ENCODE data around the gene URM1. TPM values are rescaled to one million over a fixed set of nuclear protein-coding genes. Genes with fewer than 3 reads are reported as not detected.

Gene URM1
- total and polyA plus RNA-seq, 9 donors = 48.3 to 82.2 (median 68.0) TPM

DNA sequence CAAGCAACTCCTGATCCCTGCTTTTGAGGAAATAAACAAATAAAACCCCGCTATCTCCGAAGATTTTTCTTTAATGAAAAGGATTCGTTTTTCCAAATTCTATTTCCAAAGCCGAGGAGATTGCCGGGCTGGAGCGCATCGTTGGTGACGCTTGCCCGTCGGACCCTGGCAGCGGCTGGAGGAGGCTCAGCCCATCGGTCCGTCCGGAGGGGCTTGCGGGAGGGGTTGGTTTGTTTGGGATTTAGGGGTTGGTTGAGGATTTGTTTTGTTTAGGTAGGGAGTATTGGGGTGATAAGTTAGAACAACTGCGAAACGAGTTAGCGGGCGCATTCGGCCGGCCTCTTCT is 20.8 kb downstream of the URM1 start:
- WGBS (ENCODE audit: insufficient coverage) = 69% methylated on average over 19 of the region's 21 CpGs

DNA sequence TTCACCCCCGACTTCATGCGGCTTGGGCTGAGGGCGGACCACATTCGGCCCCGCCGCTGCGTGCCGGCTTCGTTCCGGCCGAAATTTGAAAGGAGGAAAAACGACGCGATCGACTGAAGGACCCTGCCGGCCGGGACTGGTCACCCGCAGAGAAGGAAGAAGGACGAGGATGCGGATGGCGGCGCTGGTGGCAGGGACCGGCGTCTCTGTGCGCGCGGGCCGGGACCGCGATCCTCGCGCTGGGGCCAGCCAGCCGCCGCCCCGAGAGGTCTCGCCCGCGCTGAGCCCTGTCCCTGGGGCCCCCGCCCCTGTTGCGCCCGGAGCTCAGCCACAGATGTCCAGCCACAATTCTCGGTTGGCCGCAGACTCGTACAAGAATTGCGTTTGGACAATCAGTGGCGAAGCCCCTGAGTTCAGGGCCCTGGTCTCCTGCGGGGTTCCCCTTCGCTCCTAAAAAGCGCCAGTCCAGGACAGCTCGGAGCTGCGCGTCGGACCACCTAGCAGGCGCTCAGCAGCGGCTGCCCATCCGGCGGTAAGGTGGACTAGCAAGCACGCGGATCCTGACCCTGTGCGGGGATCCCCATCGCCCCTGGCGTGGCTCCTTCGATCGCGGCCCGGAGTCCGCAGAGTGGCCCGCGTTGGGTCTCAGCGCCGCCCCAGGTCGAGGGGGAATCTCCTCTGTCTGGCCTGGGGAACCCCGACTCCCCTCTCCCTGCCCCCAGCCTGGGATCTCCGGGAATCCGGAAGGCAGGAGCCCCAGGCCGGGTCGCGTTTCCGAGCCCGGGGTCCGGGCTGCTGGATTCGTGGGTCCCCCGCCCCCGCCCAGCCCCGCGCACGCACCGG is 21.3 kb downstream of the URM1 start:
- Histone ChIP-seq H3K36me3 (ENCODE audit: control insufficient read depth, insufficient read depth, low read length) (peaks cover 31% of the 10 kb centered on the region), H3K9me3 (replicated peaks; ENCODE audit: control insufficient read depth, low read depth, low read length) (no peaks in the 10 kb centered on the region), H3K4me3 (ENCODE audit: low read length) (no peak overlapping the region), H3K27ac (ENCODE audit: low read length) (no peak overlapping the region), H3K4me1 (ENCODE audit: control insufficient read depth, insufficient read depth, low read length) (peaks cover 16% of the 10 kb centered on the region), H3K27me3 (ENCODE audit: control insufficient read depth, insufficient read depth, low read length) (peaks cover 57% of the 10 kb centered on the region)
- DNase-seq = no peak
- WGBS (ENCODE audit: insufficient coverage) = 49% methylated on average over 82 of the region's 88 CpGs

More for the DNA sequence above, 20.8 kb downstream of the URM1 start:
- Histone ChIP-seq H3K4me1 (ENCODE audit: control insufficient read depth, insufficient read depth, low read length) (peaks cover 10% of the 10 kb centered on the region), H3K9me3 (replicated peaks; ENCODE audit: control insufficient read depth, low read depth, low read length) (no peaks in the 10 kb centered on the region), H3K27me3 (ENCODE audit: control insufficient read depth, insufficient read depth, low read length) (peaks cover 51% of the 10 kb centered on the region), H3K36me3 (ENCODE audit: control insufficient read depth, insufficient read depth, low read length) (peaks cover 36% of the 10 kb centered on the region), H3K4me3 (ENCODE audit: low read length) (no peak overlapping the region), H3K27ac (ENCODE audit: low read length) (no peak overlapping the region)
- DNase-seq = no peak

DNA sequence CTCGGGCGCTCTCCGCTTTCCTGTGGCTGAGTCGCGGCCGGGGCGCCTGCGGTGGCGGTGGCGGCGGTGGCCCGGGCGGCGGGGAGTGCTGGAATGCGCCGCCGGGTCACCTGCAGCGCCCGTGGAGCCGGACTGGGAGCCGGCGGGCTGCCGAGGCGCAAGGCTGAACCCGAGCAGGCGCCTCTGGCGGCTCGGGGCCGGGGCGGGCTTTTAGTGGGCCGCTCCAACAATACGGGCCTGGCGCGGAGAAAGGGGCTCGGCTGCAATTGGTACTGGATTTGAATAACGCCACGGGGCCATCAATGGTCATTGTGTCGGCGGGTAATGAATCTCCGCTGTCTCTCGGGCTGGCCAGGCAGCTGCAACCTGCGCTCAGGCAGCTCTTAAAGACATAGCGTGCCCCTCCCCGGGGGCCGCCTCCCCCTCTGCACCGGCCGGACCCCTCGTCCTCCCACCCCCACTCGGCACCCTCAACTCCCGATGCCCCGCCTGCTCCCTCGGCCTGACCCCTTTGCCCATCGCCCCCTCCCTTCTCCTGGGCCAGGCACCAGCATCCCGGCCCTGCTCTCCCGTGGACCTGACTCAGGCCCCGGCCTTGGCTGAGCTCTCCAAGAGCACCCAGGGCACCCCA is 22.1 kb downstream of the URM1 start:
- Histone ChIP-seq H3K27ac (ENCODE audit: low read length) (no peak overlapping the region), H3K36me3 (ENCODE audit: control insufficient read depth, insufficient read depth, low read length) (peaks cover 24% of the 10 kb centered on the region), H3K4me1 (ENCODE audit: control insufficient read depth, insufficient read depth, low read length) (peaks cover 20% of the 10 kb centered on the region), H3K9me3 (replicated peaks; ENCODE audit: control insufficient read depth, low read depth, low read length) (no peaks in the 10 kb centered on the region), H3K27me3 (ENCODE audit: control insufficient read depth, insufficient read depth, low read length) (peaks cover 62% of the 10 kb centered on the region), H3K4me3 (ENCODE audit: low read length) (no peak overlapping the region)
- DNase-seq = no peak
- 26% methylated on average over 56 of the region's 56 CpGs for WGBS (ENCODE audit: insufficient coverage)

- Histone ChIP-seq H3K27ac (ENCODE audit: low read length) (no peak overlapping the region), H3K4me3 (ENCODE audit: low read length) (no peak overlapping the region), H3K36me3 (ENCODE audit: control insufficient read depth, insufficient read depth, low read length) (peaks cover 17% of the 10 kb centered on the region), H3K27me3 (ENCODE audit: control insufficient read depth, insufficient read depth, low read length) (peaks cover 62% of the 10 kb centered on the region), H3K9me3 (replicated peaks; ENCODE audit: control insufficient read depth, low read depth, low read length) (no peaks in the 10 kb centered on the region), H3K4me1 (ENCODE audit: control insufficient read depth, insufficient read depth, low read length) (peaks cover 20% of the 10 kb centered on the region)
- no peak for DNase-seq
- WGBS (ENCODE audit: insufficient coverage) = 19% methylated on average over 3 of the region's 7 CpGs
These were observed 22.8 kb downstream of the URM1 start for GRCh38 chr9:128393970-128394369.

DNA sequence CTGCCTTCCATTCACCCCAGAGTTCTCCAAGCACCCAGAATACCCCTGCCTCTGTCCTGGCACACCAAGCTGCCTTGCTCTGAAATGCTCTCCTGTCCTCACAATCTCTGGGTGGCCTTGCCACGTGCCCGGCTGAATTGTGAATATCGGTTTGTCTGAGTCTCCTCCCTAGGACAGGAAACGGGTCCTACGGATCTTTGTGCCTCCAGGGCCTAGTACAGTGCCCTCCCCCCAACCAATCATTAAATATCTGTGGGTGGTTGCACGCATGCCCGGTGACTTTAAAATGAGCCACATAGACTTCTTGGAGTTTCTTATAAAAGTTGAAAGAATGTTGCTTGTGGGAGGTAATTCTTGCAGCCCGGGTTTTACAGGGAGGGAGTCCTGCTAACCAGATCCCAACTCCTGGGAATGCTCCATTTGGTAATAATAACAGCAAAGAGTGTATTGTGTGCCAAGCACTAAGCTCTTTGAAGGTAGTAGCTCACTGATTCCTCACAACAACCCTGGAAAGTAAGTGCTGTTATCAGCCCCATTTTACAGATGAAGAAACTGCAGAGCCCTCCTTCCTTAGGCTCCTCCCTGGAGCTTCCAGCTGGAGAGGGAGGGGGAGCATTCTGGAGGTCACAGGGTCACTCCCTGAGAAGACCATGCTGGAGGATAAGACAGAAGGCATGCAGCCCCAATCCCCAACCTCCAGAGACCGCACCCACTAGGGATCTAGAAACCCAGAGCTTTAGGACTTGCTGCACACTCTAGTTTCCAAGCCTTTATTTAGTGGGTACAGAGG is 23.4 kb downstream of the URM1 start:
- Histone ChIP-seq H3K9me3 (replicated peaks; ENCODE audit: control insufficient read depth, low read depth, low read length) (no peaks in the 10 kb centered on the region), H3K4me3 (ENCODE audit: low read length) (no peak overlapping the region), H3K27me3 (ENCODE audit: control insufficient read depth, insufficient read depth, low read length) (peaks cover 62% of the 10 kb centered on the region), H3K36me3 (ENCODE audit: control insufficient read depth, insufficient read depth, low read length) (peaks cover 11% of the 10 kb centered on the region), H3K27ac (ENCODE audit: low read length) (no peak overlapping the region), H3K4me1 (ENCODE audit: control insufficient read depth, insufficient read depth, low read length) (peaks cover 18% of the 10 kb centered on the region)
- no CpG with 5 or more reads among the region's 9 CpGs for WGBS (ENCODE audit: insufficient coverage)
- DNase-seq = no peak

DNA sequence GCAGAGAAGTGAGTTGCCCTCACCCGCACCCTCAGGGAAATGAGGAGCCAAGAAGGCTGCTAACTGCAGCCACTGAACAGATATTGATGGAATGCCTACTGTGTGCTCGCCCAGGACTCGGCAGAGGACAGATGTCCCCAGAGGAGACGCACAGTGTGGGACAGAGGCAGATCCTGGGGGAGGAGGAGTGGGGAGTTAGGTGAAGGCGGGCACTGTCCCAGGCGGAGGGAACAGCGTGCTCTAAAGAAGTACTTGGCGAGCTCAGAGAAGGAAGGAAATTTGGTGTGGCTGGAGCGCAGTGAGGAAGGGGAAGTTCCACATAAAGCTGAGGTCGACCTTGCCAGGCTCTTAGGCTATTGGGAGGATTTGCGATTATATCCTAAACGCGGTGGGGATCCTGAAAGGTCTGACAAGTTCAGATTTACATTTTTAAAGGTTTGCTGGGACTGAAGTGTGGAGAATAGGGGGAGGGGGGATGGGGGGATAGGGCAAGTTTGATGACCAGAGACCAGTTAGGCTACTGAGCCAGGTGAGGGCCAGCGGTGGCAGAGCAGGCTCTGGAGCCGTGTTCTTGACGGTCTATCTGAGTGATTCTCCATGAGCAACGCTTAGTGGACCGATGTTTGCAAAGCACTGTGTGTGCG is 25.9 kb downstream of the URM1 start:
- Histone ChIP-seq H3K36me3 (ENCODE audit: control insufficient read depth, insufficient read depth, low read length) (peaks cover 5% of the 10 kb centered on the region), H3K27ac (ENCODE audit: low read length) (no peak overlapping the region), H3K4me3 (ENCODE audit: low read length) (no peak overlapping the region), H3K9me3 (replicated peaks; ENCODE audit: control insufficient read depth, low read depth, low read length) (no peaks in the 10 kb centered on the region), H3K27me3 (ENCODE audit: control insufficient read depth, insufficient read depth, low read length) (peaks cover 51% of the 10 kb centered on the region), H3K4me1 (ENCODE audit: control insufficient read depth, insufficient read depth, low read length) (peaks cover 17% of the 10 kb centered on the region)
- 3% methylated on average over 16 of the region's 19 CpGs for WGBS (ENCODE audit: insufficient coverage)
- DNase-seq = no peak

- peaks cover under 1% of the 10 kb centered on the region for H3K36me3 ChIP-seq (ENCODE audit: control insufficient read depth, insufficient read depth, low read length)
- no peak overlapping the region for H3K4me3 ChIP-seq (ENCODE audit: low read length)
- H3K4me1 ChIP-seq (ENCODE audit: control insufficient read depth, insufficient read depth, low read length) = peaks cover 17% of the 10 kb centered on the region
- DNase-seq = no peak
- H3K9me3 ChIP-seq (replicated peaks; ENCODE audit: control insufficient read depth, low read depth, low read length) = no peaks in the 10 kb centered on the region
- H3K27ac ChIP-seq (ENCODE audit: low read length) = no peak overlapping the region
- 78% methylated on average over 6 of the region's 7 CpGs for WGBS (ENCODE audit: insufficient coverage)
- peaks cover 44% of the 10 kb centered on the region for H3K27me3 ChIP-seq (ENCODE audit: control insufficient read depth, insufficient read depth, low read length)
These were observed 26.7 kb downstream of the URM1 start for GRCh38 chr9:128397831-128398230.

DNA sequence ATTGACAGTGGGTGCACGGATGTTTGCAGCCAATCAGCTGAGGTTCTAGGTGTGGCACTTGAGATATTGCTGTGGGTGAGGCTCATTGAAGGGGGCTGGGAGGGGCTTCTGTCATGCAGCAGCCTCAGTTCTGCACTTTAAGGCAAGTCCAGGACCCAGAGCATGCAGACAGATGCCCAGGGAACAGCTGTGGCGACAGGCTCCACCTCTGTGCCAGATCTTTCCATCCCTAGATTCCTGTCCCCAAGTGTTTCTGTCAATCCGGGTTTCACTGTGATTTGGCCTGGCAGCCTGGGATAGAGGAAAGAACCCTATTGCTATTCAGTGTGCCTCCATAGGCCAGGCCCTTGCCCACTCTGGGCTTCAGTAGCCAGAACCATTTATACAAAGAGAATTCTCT is 28.7 kb downstream of the URM1 start:
- H3K27me3 ChIP-seq (ENCODE audit: control insufficient read depth, insufficient read depth, low read length) = peaks cover 26% of the 10 kb centered on the region
- peak; percentile 69 for DNase-seq
- WGBS (ENCODE audit: insufficient coverage) = 67% methylated on average over 1 of the region's 3 CpGs
- no peaks in the 10 kb centered on the region for H3K36me3 ChIP-seq (ENCODE audit: control insufficient read depth, insufficient read depth, low read length)
- H3K4me3 ChIP-seq (ENCODE audit: low read length) = no peak overlapping the region
- H3K4me1 ChIP-seq (ENCODE audit: control insufficient read depth, insufficient read depth, low read length) = peaks cover 17% of the 10 kb centered on the region
- peak overlapping the region; percentile 80 for H3K27ac ChIP-seq (ENCODE audit: low read length)
- H3K9me3 ChIP-seq (replicated peaks; ENCODE audit: control insufficient read depth, low read depth, low read length) = no peaks in the 10 kb centered on the region

GRCh38 chr9:128404560-128404959 is 33.4 kb downstream of the URM1 start:
- H3K4me1 ChIP-seq (ENCODE audit: control insufficient read depth, insufficient read depth, low read length) = peaks cover 32% of the 10 kb centered on the region
- no peak for DNase-seq
- no CpG with 5 or more reads among the region's 5 CpGs for WGBS (ENCODE audit: insufficient coverage)
- H3K27me3 ChIP-seq (ENCODE audit: control insufficient read depth, insufficient read depth, low read length) = peaks cover 2% of the 10 kb centered on the region
- no peak overlapping the region for H3K4me3 ChIP-seq (ENCODE audit: low read length)
- no peaks in the 10 kb centered on the region for H3K36me3 ChIP-seq (ENCODE audit: control insufficient read depth, insufficient read depth, low read length)
- no peak overlapping the region for H3K27ac ChIP-seq (ENCODE audit: low read length)
- H3K9me3 ChIP-seq (replicated peaks; ENCODE audit: control insufficient read depth, low read depth, low read length) = no peaks in the 10 kb centered on the region

Data from muscle of leg (tissue), 11 donors.